ENCODE results near the gene SLC25A26. TPM values are rescaled to one million over a fixed set of nuclear protein-coding genes. Genes with fewer than 3 reads are reported as not detected.

The SLC25A26 gene
- total RNA-seq, 1 donor from 2014 or later, result 48.4 TPM

DNA sequence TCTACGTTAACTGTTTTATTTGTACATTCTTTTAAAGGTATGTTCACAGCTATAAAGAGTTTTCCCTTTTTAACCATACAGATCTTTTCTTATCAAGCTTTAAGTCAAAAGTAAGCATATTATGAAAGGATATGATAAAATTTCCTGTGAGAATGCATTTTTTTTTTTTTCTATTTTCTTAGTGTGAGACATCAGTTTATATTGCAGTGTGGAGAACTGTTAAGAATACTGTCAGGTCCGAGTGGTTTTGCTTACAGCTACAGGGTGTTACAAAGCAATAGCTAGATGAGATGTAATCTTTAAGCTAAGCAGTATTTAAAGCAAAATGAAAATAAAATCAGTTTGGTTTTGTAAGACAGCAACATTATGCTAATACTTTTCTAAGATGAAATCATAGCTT lies 133.2 kb downstream of the SLC25A26 start:
- ATAC-seq (no peak), DNase-seq (no peak)
- intact Hi-C loops (cut with micrococcal nuclease), result no loop called here

DNA sequence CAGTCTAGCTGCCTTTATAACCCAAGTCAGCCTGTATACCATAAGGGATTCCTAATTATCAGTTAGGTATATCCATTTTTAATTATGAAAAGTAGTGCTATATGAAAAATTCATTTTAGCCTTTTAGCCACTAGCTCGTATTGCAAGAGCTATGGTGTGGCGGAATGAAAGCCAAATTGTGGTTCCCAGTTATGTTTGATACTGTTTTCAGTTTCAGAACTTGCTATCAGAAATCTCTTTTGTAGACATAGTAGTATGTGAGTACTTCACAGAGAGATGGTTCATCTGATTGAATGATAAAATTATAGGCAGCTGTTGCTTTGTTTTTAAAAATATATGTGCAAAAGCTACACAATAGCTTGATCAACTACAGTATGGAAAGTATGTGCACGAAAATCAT lies 134.6 kb downstream of the SLC25A26 start:
- DNase-seq, result no peak
- ATAC-seq, result no peak
- intact Hi-C loops (cut with micrococcal nuclease), result no loop called here

DNA sequence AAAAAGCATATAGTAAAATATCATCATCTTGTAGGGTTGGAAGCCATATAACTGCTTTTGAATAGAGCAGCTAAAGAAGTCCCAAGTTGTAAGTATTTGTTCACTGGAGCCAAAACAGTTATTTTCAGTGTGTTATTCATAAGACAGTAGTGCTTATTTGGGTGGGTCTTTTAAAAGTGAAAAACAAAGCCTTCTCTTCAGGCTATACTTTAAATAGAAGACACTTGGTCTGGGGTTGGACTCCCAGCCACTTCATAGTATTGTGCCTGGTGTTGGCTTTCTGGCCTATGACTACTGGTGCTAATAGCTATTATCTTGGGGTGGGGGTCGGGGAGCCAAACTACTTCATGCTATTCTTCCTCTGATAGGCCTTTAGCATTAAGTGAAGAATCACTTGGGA lies 135.2 kb downstream of the SLC25A26 start:
- intact Hi-C loops (cut with micrococcal nuclease), result no loop called here
- ATAC-seq (no peak), DNase-seq (no peak)

DNA sequence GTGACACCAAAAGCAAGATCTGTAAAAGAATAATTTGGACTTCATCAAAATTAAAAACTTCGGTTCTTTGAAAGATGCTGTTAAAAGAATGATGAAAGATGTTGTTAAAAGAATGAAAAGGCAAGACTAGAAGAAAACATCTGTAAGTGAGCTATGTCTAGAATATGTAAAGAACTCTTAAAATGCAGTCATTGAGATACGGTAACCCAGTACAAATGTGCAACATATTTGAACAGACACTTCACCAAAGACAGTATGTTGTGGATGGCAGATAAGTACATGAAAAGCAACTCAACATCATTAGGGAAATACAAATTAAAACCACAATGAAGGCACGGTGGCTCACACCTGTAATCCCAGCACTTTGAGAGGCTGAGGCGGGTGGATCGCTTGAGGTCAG lies 140.6 kb downstream of the SLC25A26 start:
- DNase-seq (no peak), ATAC-seq (no peak)
- intact Hi-C loops (cut with micrococcal nuclease), result no loop called here

DNA sequence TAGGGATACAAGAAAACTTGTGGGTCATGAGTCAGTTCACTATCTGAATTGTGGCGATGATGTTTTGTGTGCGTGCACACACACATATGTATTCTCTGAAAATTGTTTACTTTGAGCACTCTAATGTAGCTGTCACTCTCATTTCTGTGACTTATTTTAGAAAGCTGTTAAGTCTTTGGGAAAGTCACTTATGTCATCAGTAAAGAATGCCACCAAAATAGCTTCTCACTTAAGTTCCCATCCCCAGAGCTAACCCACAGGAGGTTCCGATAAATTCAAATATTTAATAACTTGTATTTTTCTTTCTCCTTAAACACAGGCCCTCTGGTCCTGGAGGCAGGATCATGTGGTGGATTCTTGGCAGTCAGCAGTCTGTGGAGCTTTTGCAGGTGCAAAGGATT lies 141.7 kb downstream of the SLC25A26 start:
- intact Hi-C loops (cut with micrococcal nuclease), result no loop called here
- DNase-seq, result no peak
- ATAC-seq, result peak; percentile 52

DNA sequence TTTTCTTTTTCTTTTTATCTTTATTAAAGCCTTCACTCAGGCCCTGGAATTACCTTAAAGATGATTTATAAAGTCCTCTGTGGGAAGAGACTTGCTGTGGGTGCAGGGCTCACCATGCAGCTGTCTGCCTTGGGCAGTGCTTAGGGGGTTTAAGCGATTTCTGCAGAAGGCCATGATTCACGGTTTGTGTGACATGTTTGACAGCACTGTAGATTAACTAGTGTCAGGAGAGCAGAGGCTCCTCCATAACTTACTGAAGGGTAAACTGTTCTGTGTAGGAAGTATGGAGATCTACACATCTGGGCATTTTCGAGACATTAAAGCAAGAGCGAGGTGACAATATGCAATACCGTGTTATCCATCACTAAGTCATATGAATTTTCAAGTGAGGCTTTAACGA lies 142.3 kb downstream of the SLC25A26 start:
- DNase-seq (no peak), ATAC-seq (peak; percentile 14)
- intact Hi-C loops (cut with micrococcal nuclease), result no loop called here

DNA sequence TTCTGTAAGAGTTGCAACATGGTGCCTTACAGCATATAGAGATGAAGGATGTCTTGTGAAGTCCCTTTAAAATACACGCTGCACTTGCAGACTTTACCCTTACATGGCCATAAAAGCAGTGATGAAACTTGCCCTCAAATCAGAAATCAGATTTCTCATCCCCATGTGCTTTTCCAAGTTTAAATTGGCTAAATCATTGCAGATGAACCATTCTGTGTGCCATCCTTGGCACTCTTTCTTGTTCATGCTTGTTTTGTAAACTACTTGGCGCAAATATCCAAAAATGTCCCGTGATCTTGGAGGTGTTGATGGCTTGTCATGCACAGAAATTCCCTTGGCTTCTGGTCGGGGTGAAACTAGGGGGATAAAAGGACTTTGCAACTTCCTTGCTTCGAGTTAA lies 144.3 kb downstream of the SLC25A26 start:
- intact Hi-C loops (cut with micrococcal nuclease), result no loop called here
- DNase-seq (no peak), ATAC-seq (peak; percentile 50)

DNA sequence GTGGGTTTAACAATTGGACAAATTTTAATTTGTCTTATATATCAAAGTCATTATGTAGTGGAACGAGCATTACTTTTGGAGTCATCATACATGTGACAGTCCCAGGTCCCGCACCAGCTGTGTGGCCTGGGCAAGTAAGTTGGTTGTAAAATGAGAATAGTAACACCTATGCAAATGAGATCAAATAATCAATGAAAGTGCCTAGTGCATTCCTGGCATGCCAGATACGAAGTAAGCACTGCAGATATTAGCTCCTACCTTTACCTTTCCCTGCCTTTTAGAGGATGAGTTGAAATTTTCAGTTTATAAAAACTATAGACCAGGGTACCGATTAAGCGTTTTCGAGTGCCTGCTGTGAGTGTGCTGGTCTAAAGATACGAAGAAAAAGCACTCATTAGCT lies 145.9 kb downstream of the SLC25A26 start:
- DNase-seq, result no peak
- intact Hi-C loops (cut with micrococcal nuclease), result no loop called here
- no peak for ATAC-seq

DNA sequence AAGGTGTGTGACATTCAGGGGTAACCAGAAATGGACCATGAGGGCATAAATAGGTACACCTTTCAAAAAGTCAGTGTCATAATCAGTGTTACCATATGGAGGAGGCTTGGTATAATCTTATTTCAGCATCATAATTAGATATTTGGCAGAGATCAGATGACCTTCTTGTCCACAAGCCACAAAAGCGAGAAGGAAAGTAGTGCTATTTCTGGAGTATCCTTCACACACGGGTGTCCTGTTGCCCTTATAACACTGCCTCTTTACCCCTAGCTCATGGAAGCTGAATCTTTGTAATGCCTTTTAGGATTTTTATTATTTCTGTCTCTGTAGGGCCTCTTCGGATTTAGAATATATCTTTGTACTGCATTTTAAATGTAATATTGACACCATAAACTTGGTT lies 147.2 kb downstream of the SLC25A26 start:
- intact Hi-C loops (cut with micrococcal nuclease), result no loop called here

DNA sequence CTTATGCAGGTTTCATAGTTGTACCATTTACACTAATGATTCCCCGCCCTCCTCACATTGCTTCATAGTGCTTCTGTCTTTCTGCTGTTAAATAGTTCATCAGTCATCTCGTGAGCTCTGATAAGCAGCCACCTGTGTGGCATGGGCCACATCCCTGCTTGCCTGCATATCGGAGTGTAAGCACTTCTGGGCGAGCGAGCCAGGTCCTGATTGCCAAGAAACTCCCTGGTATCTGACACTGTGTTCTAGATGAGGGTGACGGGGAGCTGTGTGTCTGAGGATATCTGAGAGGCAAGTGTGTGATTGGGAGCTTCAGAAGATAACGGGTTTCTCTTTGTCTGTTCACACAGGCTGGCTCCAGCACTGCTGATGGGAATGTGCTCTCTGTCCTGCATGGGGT lies 149.4 kb downstream of the SLC25A26 start:
- intact Hi-C loops (cut with micrococcal nuclease), result loop anchor here (10.0 kb wide), 1 partner anchor 95 kb away; no protein-coding TSS in a partner anchor
- peak; percentile 85 for ATAC-seq
- peak; percentile 84 for DNase-seq

More for the DNA sequence above, 147.2 kb downstream of the SLC25A26 start:
- ATAC-seq, result no peak
- DNase-seq, result no peak

DNA sequence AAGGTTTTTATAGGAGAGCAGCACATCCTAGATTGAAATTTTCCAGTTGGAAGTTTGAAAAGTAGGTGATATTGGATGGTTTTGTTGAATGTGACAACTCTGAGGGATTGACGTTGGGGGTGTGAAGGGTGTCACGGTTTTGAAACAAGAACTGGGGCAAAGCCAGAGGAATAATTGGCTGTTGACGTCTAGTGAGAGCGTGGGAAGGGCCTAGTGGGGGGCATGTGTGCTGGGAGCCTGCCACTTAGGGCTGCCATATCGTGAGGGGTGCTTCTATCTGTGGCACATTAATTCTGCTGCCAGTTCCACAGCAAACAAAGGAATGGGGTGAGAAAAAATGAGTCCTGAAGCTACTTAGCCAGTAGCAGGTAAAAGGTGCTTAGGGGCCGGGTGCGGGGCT lies 150.6 kb downstream of the SLC25A26 start:
- ATAC-seq (peak; percentile 49), DNase-seq (peak; percentile 44)
- intact Hi-C loops (cut with micrococcal nuclease), result loop anchor here (10.0 kb wide), 1 partner anchor 97 kb away; no protein-coding TSS in a partner anchor

DNA sequence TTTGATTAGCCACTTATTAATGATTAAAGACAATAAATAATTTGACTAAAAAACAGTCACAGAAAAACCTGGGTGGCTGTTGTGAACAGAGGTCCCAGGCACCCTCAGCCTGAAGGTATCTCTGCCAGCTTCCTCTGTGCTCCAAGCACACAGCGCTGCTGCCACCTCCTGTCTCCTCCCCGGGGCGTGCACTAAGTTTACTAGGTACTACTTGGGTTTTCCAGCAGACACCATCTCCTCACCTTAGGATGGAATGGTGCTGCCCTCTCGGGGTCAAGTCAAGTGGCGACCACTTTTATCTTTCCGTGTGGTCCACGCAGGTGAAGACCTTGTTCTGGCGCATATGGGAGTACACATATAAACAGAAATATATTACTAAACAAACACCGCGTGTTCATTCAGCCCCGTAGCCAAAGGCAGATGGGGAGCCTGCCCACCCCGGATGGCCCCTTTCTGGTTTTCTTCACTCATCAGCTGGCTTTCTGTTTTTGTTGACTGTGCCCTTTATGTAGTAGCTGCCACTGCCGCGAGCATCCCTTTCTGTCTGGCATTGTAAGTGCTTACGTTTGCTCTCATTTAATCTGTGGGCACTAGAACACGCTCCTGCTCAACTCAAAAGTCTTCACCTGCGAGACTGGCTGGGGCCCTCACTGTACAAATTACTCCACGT lies 152.0 kb downstream of the SLC25A26 start:
- intact Hi-C loops (cut with micrococcal nuclease), result loop anchor here (10.0 kb wide), 1 partner anchor 98 kb away; no protein-coding TSS in a partner anchor
- DNase-seq (peak; percentile 76), ATAC-seq (peak; percentile 78)

DNA sequence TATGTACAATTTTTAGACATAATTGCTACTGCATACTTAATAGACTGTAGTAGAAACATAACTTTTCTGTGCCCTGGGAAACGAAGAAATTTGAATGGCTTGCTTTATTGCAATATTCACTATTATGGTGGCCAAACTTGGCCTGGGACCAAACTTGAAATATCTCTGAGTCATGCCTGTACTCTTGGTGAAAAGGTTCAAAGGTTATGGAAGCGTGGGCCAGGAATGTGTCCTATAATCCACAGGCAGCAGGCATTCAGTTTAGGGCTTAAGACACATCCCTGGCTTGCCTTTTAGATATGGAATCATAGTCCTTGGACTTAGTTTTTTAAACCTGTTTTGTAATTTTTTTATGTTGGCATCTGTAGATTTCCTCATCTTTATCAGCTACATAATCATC lies 155.8 kb downstream of the SLC25A26 start:
- intact Hi-C loops (cut with micrococcal nuclease), result loop anchor here (10.0 kb wide), 1 partner anchor 102 kb away; no protein-coding TSS in a partner anchor
- DNase-seq, result no peak
- ATAC-seq, result no peak

DNA sequence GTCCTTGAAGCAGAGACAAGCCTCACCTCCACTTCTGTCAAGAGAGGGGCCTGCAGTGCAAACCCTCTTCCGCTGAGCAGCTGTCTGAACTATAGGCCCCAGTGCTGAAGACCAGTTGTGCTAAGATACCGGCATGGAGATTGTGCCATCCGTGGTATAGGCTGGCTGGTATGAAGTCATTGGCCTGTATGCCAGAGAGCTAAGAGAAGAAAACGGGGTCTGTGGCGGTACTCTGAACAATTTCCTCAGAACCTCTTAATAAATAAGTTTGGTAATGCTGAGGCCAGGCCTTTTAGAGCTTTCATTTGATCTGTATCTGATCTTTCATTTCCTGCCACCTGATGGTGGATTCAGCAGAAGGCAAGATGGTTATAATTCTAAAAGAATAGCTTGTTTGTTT lies 157.0 kb downstream of the SLC25A26 start:
- DNase-seq (no peak), ATAC-seq (no peak)
- intact Hi-C loops (cut with micrococcal nuclease), result loop anchor here (10.0 kb wide), 1 partner anchor 103 kb away; no protein-coding TSS in a partner anchor

DNA sequence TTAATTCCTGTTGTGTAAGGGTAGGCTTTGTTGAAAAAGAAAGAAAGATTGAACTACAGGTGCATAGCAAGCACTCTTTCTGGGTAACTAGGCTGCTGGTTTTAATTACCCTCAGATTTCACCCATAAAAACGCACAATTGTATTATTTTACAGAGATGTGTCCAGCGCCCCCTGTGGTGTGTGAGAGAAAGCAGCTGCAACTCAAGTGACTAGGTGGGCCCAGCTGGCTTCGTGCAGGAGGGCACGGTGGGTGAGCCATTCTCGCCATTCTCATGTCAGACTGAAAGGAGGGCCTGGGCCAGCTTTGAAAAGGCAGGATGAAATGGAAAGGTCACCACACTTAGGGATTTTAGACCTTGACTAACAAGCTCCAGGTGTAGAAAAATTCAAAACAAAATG lies 157.5 kb downstream of the SLC25A26 start:
- ATAC-seq (no peak), DNase-seq (no peak)
- intact Hi-C loops (cut with micrococcal nuclease), result loop anchor here (10.0 kb wide), 1 partner anchor 103 kb away; no protein-coding TSS in a partner anchor

DNA sequence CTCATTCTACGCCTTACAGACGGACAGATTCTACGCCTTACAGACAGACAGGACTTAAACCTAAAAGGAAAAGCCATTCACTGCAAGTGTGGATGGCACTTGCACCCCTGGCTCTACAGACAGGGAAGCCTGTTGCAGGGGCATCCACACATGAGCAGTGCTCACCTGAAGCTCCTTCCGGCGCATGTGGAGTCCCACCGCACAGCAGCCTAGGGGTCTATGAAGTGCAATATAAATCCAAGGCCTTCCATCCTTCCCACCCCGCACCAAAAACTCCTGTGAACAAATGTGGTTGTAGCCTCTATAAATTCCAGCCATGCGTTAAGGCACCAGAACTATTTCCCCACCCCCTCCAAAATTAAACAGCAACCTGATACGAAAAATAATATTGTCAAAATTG lies 158.8 kb downstream of the SLC25A26 start:
- no peak for DNase-seq
- ATAC-seq, result no peak
- intact Hi-C loops (cut with micrococcal nuclease), result loop anchor here (10.0 kb wide), 1 partner anchor 105 kb away; no protein-coding TSS in a partner anchor

DNA sequence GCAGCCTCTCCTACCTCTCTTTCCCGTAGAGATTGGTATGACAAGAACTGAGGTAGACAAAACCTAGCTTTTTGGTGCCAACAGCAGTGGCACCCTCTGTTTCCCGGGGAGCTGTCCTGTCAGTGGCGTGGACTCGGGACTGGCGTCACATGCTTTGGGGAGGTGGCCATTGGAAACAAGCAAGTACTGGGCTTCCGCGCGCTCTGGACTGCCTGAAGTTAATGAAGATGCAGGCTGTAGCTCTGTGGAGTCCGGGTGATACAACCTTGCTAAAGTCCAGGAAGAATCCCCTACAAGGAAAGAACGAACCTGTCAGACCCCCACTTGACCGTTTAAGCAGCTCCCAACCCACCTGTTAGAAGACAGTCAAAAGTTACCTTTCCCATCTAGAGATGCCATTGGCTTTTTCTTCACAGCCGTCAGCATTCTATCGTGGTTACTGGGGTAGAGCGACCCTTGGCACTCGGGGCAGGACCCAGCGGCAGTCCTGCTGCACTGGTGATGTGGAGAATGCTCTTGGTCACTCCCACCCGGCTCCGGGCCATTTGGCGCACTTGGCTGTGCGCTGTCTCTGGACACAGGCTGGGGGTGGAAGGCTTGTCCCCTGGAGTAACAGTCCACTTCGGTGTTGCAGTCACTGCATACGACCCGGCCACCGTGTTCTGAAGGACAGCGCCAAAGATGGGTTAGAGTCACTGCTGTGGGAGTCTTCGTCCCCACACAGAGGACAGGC lies 159.6 kb downstream of the SLC25A26 start:
- no peak for ATAC-seq
- DNase-seq, result no peak

DNA sequence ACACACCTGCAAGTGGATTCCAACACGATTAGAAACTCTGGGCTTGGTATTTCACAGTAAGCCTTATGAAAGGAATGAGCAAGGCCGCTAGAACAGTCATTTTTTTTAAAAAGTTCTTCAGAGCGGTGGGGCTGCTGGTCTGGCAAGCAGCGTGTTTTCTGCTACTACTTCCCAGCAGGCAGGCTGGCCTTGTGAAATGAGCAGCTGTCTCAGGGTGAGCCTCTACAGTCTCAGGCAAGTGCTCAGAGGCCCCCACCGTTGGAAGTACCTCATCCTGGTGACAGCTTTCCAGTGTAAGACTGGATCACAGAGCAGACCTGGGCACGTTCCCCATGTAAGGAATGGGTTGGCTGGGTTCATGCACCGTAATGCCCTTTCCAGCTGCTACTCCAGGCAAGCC lies 160.8 kb downstream of the SLC25A26 start:
- intact Hi-C loops (cut with micrococcal nuclease), result no loop called here
- ATAC-seq, result peak; percentile 16
- no peak for DNase-seq

More for the DNA sequence above, 159.6 kb downstream of the SLC25A26 start:
- intact Hi-C loops (cut with micrococcal nuclease), result no loop called here

DNA sequence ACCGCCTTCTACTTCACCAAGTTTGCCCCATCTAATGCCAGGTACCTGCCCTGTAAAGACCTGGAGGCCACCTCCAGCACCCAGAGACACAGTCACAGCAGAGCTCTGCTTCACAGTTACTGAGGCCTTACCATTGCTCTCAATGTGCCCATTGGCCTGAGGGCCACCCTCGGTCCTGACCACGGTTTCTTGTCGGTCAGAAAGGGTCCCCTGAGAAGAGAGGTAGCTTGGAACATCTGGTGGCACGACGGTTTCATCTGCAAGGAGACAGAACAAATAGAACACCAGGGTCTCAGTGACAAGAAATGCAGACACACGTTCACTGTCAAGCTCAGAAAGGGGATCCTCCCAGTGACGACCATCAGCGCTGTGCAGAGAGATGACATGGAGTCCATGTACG lies 161.3 kb downstream of the SLC25A26 start:
- intact Hi-C loops (cut with micrococcal nuclease), result no loop called here
- DNase-seq (no peak), ATAC-seq (no peak)

DNA sequence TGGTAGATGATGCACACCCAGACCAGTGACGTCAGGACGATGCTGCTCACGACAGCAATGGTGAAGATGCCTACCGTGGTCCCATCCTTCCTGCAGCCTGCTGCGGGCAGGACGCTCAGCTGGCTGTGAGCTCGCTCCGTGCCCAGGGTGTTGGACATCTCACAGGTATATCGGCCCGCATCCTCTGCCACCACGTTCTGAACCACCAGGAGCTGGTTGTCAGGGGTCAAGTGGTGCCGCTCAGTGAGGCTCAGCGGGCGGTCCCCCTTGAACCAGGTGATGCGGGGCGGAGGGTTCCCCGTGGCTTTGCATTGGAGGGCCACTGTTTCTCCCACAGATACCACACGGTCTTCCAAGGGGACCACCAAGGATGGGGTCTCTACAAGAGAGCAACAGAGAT lies 162.2 kb downstream of the SLC25A26 start:
- ATAC-seq, result no peak
- intact Hi-C loops (cut with micrococcal nuclease), result no loop called here
- DNase-seq, result no peak
